Endodermal cell (in vitro differentiated cells): ENCODE measurements around the gene USP6NL. TPM values are rescaled to one million over a fixed set of nuclear protein-coding genes. Genes with fewer than 3 reads are reported as not detected.

Experiments used
- DNase-seq: peaks from one replicate; pipeline ENCODE4 v3.0.0-alpha.2; 2017
- H3K27ac ChIP-seq: 2 replicates; pipeline ENCODE4 v1.5.1; 2013; ENCODE audit warnings: mild to moderate bottlenecking, low read depth, low read length, moderate library complexity
- H3K27me3 ChIP-seq: 2 replicates; pipeline ENCODE4 v1.6.1; 2013; ENCODE audit warnings: mild to moderate bottlenecking, low read length, moderate library complexity; ENCODE audit not compliant: insufficient read depth, control insufficient read depth, poor library complexity, severe bottlenecking
- H3K36me3 ChIP-seq: 2 replicates; pipeline ENCODE4 v1.7.0; 2013; ENCODE audit warnings: mild to moderate bottlenecking, low read length, moderate library complexity; ENCODE audit not compliant: control insufficient read depth, insufficient read depth
- H3K4me1 ChIP-seq: one replicate; pipeline ENCODE4 v1.7.0; 2013; ENCODE audit warnings: low read length; ENCODE audit not compliant: control insufficient read depth, insufficient read depth
- H3K4me3 ChIP-seq: 2 replicates; pipeline ENCODE4 v1.5.1; 2013; ENCODE audit warnings: mild to moderate bottlenecking, low read length, moderate library complexity
- H3K9ac ChIP-seq: 2 replicates; pipeline ENCODE4 v1.6.1; 2013; ENCODE audit warnings: mild to moderate bottlenecking, low read length, moderate library complexity; ENCODE audit not compliant: poor library complexity, severe bottlenecking; ENCODE audit errors: extremely low read depth
- H3K9me3 ChIP-seq: 2 replicates; pipeline ENCODE4 v1.6.1; 2013; ENCODE audit warnings: mild to moderate bottlenecking, low read length, moderate library complexity; ENCODE audit not compliant: control insufficient read depth
- H3K27ac Mint-ChIP-seq: 2 replicates; pipeline ENCODE4 v1.8.0; 2020; ENCODE audit warnings: mixed read lengths
- H3K27me3 Mint-ChIP-seq: 2 replicates; pipeline ENCODE4 v1.8.0; 2021; ENCODE audit warnings: mild to moderate bottlenecking, mixed read lengths; ENCODE audit not compliant: insufficient read depth
- H3K36me3 Mint-ChIP-seq: 2 replicates; pipeline ENCODE4 v1.8.0; 2020; ENCODE audit warnings: low read depth, mixed read lengths
- H3K4me1 Mint-ChIP-seq: 2 replicates; pipeline ENCODE4 v1.8.0; 2020; ENCODE audit warnings: mixed read lengths
- H3K4me3 Mint-ChIP-seq: 2 replicates; pipeline ENCODE4 v1.8.0; 2020; ENCODE audit warnings: mild to moderate bottlenecking, moderate library complexity, mixed read lengths
- H3K9me3 Mint-ChIP-seq: 2 replicates; pipeline ENCODE4 v1.8.0; 2020; ENCODE audit warnings: mild to moderate bottlenecking, mixed read lengths
- CTCF ChIP-seq: fragments of 200-600 bp; sonication (generic); conservative IDR thresholded peaks from 2 replicates; pipeline ENCODE4 v1.5.0; 2021; ENCODE audit warnings: antibody characterized with exemption, mild to moderate bottlenecking
- WGBS, 2 experiments: methylation state at CpG; one replicate each; pipeline versions ENCODE4 v1.1.5 to v1.1.7; 2013; ENCODE audit warnings: missing lambda C conversion rate in 2 of 2, mixed read lengths in 1 of 2; ENCODE audit not compliant: insufficient coverage in 1 of 2, insufficient read length in 1 of 2; 5-methylcytosine and 5-hydroxymethylcytosine counted together
- total RNA-seq, 2 donors: library from RNA; stranded (reverse); fragmentation: NEBNext Ultra II Directional in 1 of 2; extraction: Animal tissue kit (Norgen Biotek cat#: 25700) in 1 of 2; gene quantifications; 2 replicates in 1 of 2; 3 replicates in 1 of 2; pipeline ENCODE4 v1.2.1, GENCODE V29; 2021

The USP6NL gene
- total RNA-seq, 2 donors from 2014 or later, result 20.6 to 22.9 TPM

- Histone ChIP-seq H3K9ac (no peak overlapping the region), H3K27ac (no peak overlapping the region), H3K4me1 (peaks cover 4% of the 10 kb centered on the region), H3K4me3 (no peak overlapping the region), H3K36me3 (no peaks in the 10 kb centered on the region), H3K27me3 (no peaks in the 10 kb centered on the region), H3K9me3 (no peaks in the 10 kb centered on the region)
- no peaks in the 10 kb centered on the region for H3K9me3 Mint-ChIP-seq
- DNase-seq, result no peak
- no peaks in the 10 kb centered on the region for H3K36me3 Mint-ChIP-seq
- no peak overlapping the region for H3K4me3 Mint-ChIP-seq
- H3K27ac Mint-ChIP-seq, result no peak overlapping the region
- TF ChIP-seq CTCF, result no peak
- peaks cover 14% of the 10 kb centered on the region for H3K4me1 Mint-ChIP-seq
- H3K27me3 Mint-ChIP-seq, result peaks cover 1% of the 10 kb centered on the region
- WGBS, 2 experiments, result 90 to 91% methylated on average over 13 to 14 of the region's 14 CpGs
Observed at GRCh38 chr10:11639849-11640764, 28.7 kb upstream of the USP6NL start.

- no peak overlapping the region for H3K9ac ChIP-seq
- peaks cover 4% of the 10 kb centered on the region for H3K4me1 ChIP-seq
- WGBS, 2 experiments, result 95% methylated on average over 3 of the region's 3 CpGs; no CpG with 5 or more reads in 1 of the 2 experiments
- Mint-ChIP-seq H3K27ac (no peak overlapping the region), H3K4me1 (peaks cover 14% of the 10 kb centered on the region), H3K36me3 (no peaks in the 10 kb centered on the region), H3K27me3 (peaks cover 3% of the 10 kb centered on the region), H3K9me3 (no peaks in the 10 kb centered on the region), H3K4me3 (no peak overlapping the region)
- no peaks in the 10 kb centered on the region for H3K36me3 ChIP-seq
- no peak overlapping the region for H3K27ac ChIP-seq
- no peaks in the 10 kb centered on the region for H3K27me3 ChIP-seq
- no peak for TF ChIP-seq CTCF
- no peak for DNase-seq
- H3K4me3 ChIP-seq, result no peak overlapping the region
- H3K9me3 ChIP-seq, result no peaks in the 10 kb centered on the region
Observed at GRCh38 chr10:11639362-11639761, 27.9 kb upstream of the USP6NL start.

- Mint-ChIP-seq H3K9me3 (no peaks in the 10 kb centered on the region), H3K27me3 (peaks cover 5% of the 10 kb centered on the region), H3K4me1 (peaks cover 11% of the 10 kb centered on the region), H3K4me3 (no peak overlapping the region), H3K36me3 (no peaks in the 10 kb centered on the region), H3K27ac (no peak overlapping the region)
- Histone ChIP-seq H3K9ac (no peak overlapping the region), H3K36me3 (no peaks in the 10 kb centered on the region), H3K27me3 (no peaks in the 10 kb centered on the region), H3K4me1 (peaks cover 4% of the 10 kb centered on the region), H3K27ac (no peak overlapping the region), H3K9me3 (no peaks in the 10 kb centered on the region), H3K4me3 (no peak overlapping the region)
- TF ChIP-seq CTCF, result no peak
- DNase-seq, result no peak
- 91 to 92% methylated on average over 2 to 5 of the region's 6 CpGs for WGBS, 2 experiments
Observed at GRCh38 chr10:11638055-11638698, 26.7 kb upstream of the USP6NL start.
